Measurements from ENCODE around the gene LPIN2. TPM values are rescaled to one million over a fixed set of nuclear protein-coding genes. Genes with fewer than 3 reads are reported as not detected.

Gene LPIN2
- total RNA-seq, 1 experiment from 2014 or later, result 13.1 TPM

DNA sequence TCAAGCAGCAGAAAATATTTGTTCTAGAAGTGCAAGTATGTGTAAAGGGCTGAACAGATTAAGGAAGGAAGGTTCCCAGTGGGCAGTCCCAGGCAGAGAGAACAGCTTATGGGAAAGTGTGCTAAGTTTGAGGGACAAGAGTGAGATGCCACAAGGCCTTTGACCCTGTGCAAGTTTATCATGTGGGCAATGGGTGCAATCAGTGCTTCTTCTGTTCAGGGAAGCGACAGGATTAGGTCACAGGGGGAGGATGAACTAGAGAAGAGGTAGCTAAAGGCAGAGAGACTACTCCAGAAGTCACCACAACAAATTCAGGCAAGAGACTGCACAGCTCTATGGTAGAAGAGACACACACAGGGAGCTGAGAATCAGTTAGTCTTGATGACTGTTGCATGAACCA lies 44.3 kb downstream of the LPIN2 start:
- no peaks in the 10 kb centered on the region for H3K27me3 Mint-ChIP-seq (ENCODE audit: insufficient read depth, unreplicated experiment)
- H3K4me3 Mint-ChIP-seq (ENCODE audit: unreplicated experiment), result no peak overlapping the region
- no peak overlapping the region for H3K27ac Mint-ChIP-seq (ENCODE audit: low read depth, unreplicated experiment)
- TF ChIP-seq, protein P1, sequence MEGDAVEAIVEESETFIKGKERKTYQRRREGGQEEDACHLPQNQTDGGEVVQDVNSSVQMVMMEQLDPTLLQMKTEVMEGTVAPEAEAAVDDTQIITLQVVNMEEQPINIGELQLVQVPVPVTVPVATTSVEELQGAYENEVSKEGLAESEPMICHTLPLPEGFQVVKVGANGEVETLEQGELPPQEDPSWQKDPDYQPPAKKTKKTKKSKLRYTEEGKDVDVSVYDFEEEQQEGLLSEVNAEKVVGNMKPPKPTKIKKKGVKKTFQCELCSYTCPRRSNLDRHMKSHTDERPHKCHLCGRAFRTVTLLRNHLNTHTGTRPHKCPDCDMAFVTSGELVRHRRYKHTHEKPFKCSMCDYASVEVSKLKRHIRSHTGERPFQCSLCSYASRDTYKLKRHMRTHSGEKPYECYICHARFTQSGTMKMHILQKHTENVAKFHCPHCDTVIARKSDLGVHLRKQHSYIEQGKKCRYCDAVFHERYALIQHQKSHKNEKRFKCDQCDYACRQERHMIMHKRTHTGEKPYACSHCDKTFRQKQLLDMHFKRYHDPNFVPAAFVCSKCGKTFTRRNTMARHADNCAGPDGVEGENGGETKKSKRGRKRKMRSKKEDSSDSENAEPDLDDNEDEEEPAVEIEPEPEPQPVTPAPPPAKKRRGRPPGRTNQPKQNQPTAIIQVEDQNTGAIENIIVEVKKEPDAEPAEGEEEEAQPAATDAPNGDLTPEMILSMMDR (IDR thresholded peaks at IDR 0.05; ENCODE audit: unreplicated experiment), result no peak
- no peaks in the 10 kb centered on the region for H3K9me3 Mint-ChIP-seq (ENCODE audit: unreplicated experiment)
- DNase-seq (ENCODE audit: unreplicated experiment), result no peak
- H3K4me1 Mint-ChIP-seq (ENCODE audit: insufficient read depth, unreplicated experiment), result no peaks in the 10 kb centered on the region
- ChIA-PET POLR2A (no interaction called here), CTCF (interaction anchor here (1.0 to 1.7 kb wide), 3 partner anchors 14 to 21 kb away, joined by 3 to 7 read pairs (median 5); no protein-coding TSS in a partner anchor)
- intact Hi-C loops (cut with micrococcal nuclease), result no loop called here
- no peaks in the 10 kb centered on the region for H3K36me3 Mint-ChIP-seq (ENCODE audit: insufficient read depth, unreplicated experiment)
- no TSS peak for BruUV-seq (replicated peaks)

DNA sequence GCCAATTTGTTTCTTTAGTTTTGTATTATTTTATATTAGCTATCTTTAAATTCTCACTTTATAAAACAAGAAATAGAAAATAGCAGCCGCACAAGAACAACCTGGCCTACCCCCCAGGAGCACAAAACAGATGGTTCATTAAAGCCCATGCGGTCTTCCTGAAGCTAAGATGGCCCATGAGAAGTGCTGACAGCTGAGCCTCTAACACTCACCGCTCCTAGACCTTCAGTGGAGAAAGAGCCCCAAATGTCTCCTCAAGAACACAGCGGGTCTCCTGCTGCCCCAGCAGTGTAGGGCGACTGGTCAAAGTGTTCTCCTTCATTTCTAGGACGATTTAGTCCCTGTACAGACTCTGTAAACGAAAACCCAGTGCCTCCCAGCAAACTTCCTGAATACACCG lies 45.1 kb downstream of the LPIN2 start:
- ChIA-PET POLR2A (interaction anchor here (0.8 to 1.5 kb wide), 3 partner anchors 9 to 184 kb away, joined by 3 read pairs; no protein-coding TSS in a partner anchor), CTCF (interaction anchor here (0.7 to 1.7 kb wide), 5 partner anchors 13 to 20 kb away, joined by 3 to 6 read pairs (median 3); no protein-coding TSS in a partner anchor)
- TF ChIP-seq, protein P1 (IDR thresholded peaks at IDR 0.05; ENCODE audit: unreplicated experiment), result no peak
- DNase-seq (ENCODE audit: unreplicated experiment), result no peak
- no peaks in the 10 kb centered on the region for H3K4me1 Mint-ChIP-seq (ENCODE audit: insufficient read depth, unreplicated experiment)
- BruUV-seq (replicated peaks), result no TSS peak
- no peak overlapping the region for H3K4me3 Mint-ChIP-seq (ENCODE audit: unreplicated experiment)
- no peaks in the 10 kb centered on the region for H3K9me3 Mint-ChIP-seq (ENCODE audit: unreplicated experiment)
- intact Hi-C loops (cut with micrococcal nuclease), result no loop called here
- no peaks in the 10 kb centered on the region for H3K36me3 Mint-ChIP-seq (ENCODE audit: insufficient read depth, unreplicated experiment)
- no peaks in the 10 kb centered on the region for H3K27me3 Mint-ChIP-seq (ENCODE audit: insufficient read depth, unreplicated experiment)
- H3K27ac Mint-ChIP-seq (ENCODE audit: low read depth, unreplicated experiment), result no peak overlapping the region

DNA sequence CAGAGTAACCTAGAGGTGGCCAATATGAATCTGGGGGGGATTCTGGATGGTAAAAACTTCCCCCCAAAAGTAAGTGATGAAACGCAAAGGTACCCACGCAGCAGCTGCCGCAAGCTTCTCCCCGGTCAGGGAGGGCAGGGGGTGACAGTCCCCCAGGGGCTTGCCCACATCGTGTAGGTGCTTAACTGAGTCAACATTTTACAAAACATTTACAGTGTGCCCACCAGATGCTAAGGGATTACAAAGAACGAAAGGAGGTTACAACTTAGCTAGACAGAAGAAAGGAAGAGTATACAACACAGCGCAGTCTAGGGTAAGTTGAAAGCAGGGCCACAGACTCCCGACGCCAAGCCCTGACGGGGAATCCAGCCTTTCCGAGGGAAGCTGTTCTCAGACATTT lies 45.6 kb downstream of the LPIN2 start:
- TF ChIP-seq, protein P1 (IDR thresholded peaks at IDR 0.05; ENCODE audit: unreplicated experiment), result no peak
- POLR2A ChIA-PET, result interaction anchor here (0.8 to 1.5 kb wide), 3 partner anchors 9 to 184 kb away, joined by 3 read pairs; no protein-coding TSS in a partner anchor
- CTCF ChIA-PET, result interaction anchor here (0.7 to 1.7 kb wide), 5 partner anchors 13 to 19 kb away, joined by 3 to 6 read pairs (median 3); no protein-coding TSS in a partner anchor
- Mint-ChIP-seq H3K4me3 (ENCODE audit: unreplicated experiment) (no peak overlapping the region), H3K27me3 (ENCODE audit: insufficient read depth, unreplicated experiment) (no peaks in the 10 kb centered on the region), H3K36me3 (ENCODE audit: insufficient read depth, unreplicated experiment) (no peaks in the 10 kb centered on the region), H3K4me1 (ENCODE audit: insufficient read depth, unreplicated experiment) (no peaks in the 10 kb centered on the region), H3K27ac (ENCODE audit: low read depth, unreplicated experiment) (no peak overlapping the region), H3K9me3 (ENCODE audit: unreplicated experiment) (no peaks in the 10 kb centered on the region)
- no peak for DNase-seq (ENCODE audit: unreplicated experiment)
- BruUV-seq (replicated peaks), result no TSS peak
- intact Hi-C loops (cut with micrococcal nuclease), result no loop called here

DNA sequence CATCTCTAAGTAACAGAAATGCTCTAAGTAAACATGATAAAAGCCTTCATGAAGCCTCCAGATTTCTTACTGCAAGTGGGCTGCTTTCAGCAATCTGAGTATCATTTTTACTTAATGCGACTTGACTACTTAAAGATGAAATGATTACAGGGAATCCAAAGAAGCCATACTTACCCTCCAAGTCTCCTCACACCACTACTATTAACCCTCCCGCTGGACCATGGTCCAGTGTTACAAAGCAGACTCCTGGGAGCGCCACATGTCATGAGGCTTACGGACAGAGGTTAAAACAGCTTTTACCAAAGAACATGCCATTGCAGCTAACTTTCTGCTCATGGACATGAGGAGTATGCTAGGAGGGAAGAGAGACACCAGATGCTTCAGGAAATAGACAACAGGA lies 46.4 kb downstream of the LPIN2 start:
- TF ChIP-seq, protein P1 (IDR thresholded peaks at IDR 0.05; ENCODE audit: unreplicated experiment), result no peak
- no peaks in the 10 kb centered on the region for H3K27me3 Mint-ChIP-seq (ENCODE audit: insufficient read depth, unreplicated experiment)
- DNase-seq (ENCODE audit: unreplicated experiment), result no peak
- ChIA-PET POLR2A (interaction anchor here (1.5 kb wide), 1 partner anchor 10 kb away, joined by 3 read pairs; no protein-coding TSS in a partner anchor), CTCF (no interaction called here)
- no peak overlapping the region for H3K27ac Mint-ChIP-seq (ENCODE audit: low read depth, unreplicated experiment)
- no TSS peak for BruUV-seq (replicated peaks)
- no peaks in the 10 kb centered on the region for H3K9me3 Mint-ChIP-seq (ENCODE audit: unreplicated experiment)
- H3K36me3 Mint-ChIP-seq (ENCODE audit: insufficient read depth, unreplicated experiment), result no peaks in the 10 kb centered on the region
- H3K4me3 Mint-ChIP-seq (ENCODE audit: unreplicated experiment), result no peak overlapping the region
- intact Hi-C loops (cut with micrococcal nuclease), result no loop called here
- H3K4me1 Mint-ChIP-seq (ENCODE audit: insufficient read depth, unreplicated experiment), result no peaks in the 10 kb centered on the region
